Tibial nerve (tissue), 3 donors: Measurements from ENCODE around the gene NPPC.

ENCODE experiments used
- POLR2A ChIP-seq, 2 donors: fragments of 450-650 bp; IDR thresholded peaks; one replicate each; pipeline ENCODE4 v1.6.1; 2017; ENCODE audit warnings: antibody characterized with exemption in 2 of 2, mild to moderate bottlenecking in 2 of 2, moderate library complexity in 2 of 2
- TF ChIP-seq, protein P1 (sequence below), 5 experiments: fragments of 200-600 bp in 3 of 5; fragments of 450-650 bp in 2 of 5; sonication (generic) in 3 of 5; IDR thresholded peaks; one replicate each; pipeline ENCODE4 v1.5.1; 2016 to 2019; ENCODE audit warnings: antibody characterized with exemption in 5 of 5, mild to moderate bottlenecking in 3 of 5, moderate library complexity in 2 of 5

DNA sequence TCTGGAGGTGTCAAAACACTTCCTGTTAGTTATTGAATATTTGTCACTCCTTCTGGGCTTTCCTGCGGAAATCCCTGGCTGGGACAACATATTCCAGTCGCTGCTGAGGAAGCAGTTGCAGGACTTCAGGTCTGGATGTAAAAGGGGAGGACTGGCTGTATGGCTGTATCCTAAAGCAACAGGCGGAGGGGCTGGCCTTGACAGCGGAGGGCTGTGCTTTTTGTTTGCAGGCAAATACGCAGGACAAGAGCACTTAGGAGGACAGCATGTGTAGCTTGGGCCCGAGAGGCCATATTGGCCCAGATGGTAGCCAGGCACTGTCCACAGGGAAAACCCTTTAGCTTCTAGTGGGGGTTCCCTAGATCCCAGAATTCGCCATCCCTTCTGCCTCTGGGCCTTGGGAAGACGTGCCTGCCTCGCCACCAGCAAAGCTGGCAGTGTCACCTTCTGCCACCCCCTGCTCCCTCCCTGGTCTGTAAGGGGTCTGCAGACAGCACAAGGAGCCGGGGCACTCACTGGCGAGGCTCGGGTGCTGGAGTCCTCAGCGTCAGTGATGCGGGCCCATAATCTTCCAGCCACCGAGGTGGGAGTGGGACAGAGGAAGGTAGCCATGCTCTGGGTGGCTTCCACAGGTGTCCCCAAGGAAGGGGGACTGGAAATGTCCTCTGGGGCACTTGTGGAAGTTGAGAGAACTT lies 6.7 kb downstream of the NPPC start:
- TF ChIP-seq, protein P1, sequence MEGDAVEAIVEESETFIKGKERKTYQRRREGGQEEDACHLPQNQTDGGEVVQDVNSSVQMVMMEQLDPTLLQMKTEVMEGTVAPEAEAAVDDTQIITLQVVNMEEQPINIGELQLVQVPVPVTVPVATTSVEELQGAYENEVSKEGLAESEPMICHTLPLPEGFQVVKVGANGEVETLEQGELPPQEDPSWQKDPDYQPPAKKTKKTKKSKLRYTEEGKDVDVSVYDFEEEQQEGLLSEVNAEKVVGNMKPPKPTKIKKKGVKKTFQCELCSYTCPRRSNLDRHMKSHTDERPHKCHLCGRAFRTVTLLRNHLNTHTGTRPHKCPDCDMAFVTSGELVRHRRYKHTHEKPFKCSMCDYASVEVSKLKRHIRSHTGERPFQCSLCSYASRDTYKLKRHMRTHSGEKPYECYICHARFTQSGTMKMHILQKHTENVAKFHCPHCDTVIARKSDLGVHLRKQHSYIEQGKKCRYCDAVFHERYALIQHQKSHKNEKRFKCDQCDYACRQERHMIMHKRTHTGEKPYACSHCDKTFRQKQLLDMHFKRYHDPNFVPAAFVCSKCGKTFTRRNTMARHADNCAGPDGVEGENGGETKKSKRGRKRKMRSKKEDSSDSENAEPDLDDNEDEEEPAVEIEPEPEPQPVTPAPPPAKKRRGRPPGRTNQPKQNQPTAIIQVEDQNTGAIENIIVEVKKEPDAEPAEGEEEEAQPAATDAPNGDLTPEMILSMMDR (IDR thresholded peaks at IDR 0.05) = no peak
- TF ChIP-seq POLR2A (IDR thresholded peaks at IDR 0.05) = no peak
